RWPE2 (cell line): ENCODE measurements around the gene ADIPOR1.
"Not testable (repeated sequence)": the region's sequence is repeated elsewhere in the genome, so short reads cannot be mapped to it uniquely, and the experiment has no call there.

Source experiments
- ATAC-seq: fragments of 200-7000 bp; cut with Tn5 transposase; 3 replicates; pipeline ENCODE4 v1.9.1; 2021; ENCODE audit warnings: low read depth
- DNase-seq: peaks from one replicate; pipeline ENCODE4 v3.0.0-alpha.2; 2020; ENCODE audit warnings: low spot score
- H3K27ac ChIP-seq: fragments of 450-650 bp; 2 replicates; pipeline ENCODE4 v1.5.1; 2017; ENCODE audit warnings: mild to moderate bottlenecking; ENCODE audit not compliant: poor library complexity, severe bottlenecking
- H3K27me3 ChIP-seq: fragments of 250-450 bp; sonication (Bioruptor Pico); 2 replicates; pipeline ENCODE4 v1.5.1; 2021; ENCODE audit warnings: mild to moderate bottlenecking, moderate library complexity; ENCODE audit not compliant: insufficient read depth, poor library complexity, severe bottlenecking
- H3K36me3 ChIP-seq: fragments of 250-450 bp; sonication (Bioruptor Pico); 2 replicates; pipeline ENCODE4 v1.5.1; 2020; ENCODE audit warnings: low read depth, mild to moderate bottlenecking, moderate library complexity
- H3K4me1 ChIP-seq: fragments of 250-450 bp; sonication (Bioruptor Pico); 2 replicates; pipeline ENCODE4 v1.5.1; 2021; ENCODE audit warnings: mild to moderate bottlenecking, moderate library complexity; ENCODE audit not compliant: insufficient read depth, poor library complexity, severe bottlenecking
- H3K4me3 ChIP-seq: fragments of 250-450 bp; sonication (Bioruptor Pico); 2 replicates; pipeline ENCODE4 v1.5.1; 2021; ENCODE audit warnings: mild to moderate bottlenecking, moderate library complexity; ENCODE audit not compliant: severe bottlenecking
- H3K9me3 ChIP-seq: fragments of 250-450 bp; sonication (Bioruptor Pico); 2 replicates; pipeline ENCODE4 v1.5.1; 2021; ENCODE audit warnings: mild to moderate bottlenecking, moderate library complexity; ENCODE audit not compliant: severe bottlenecking
- TF ChIP-seq, protein P1 (sequence below): fragments of 450-650 bp; IDR thresholded peaks from one replicate; pipeline ENCODE4 v1.5.1; 2017; ENCODE audit warnings: mild to moderate bottlenecking, moderate library complexity; ENCODE audit not compliant: poor library complexity, severe bottlenecking

The ADIPOR1 gene

GRCh38 chr1:202942426-202942825 lies 15.7 kb downstream of the ADIPOR1 start:
- Histone ChIP-seq H3K27ac (no peak overlapping the region), H3K27me3 (no peaks in the 10 kb centered on the region), H3K36me3 (peaks cover 70% of the 10 kb centered on the region), H3K4me1 (no peaks in the 10 kb centered on the region), H3K9me3 (no peaks in the 10 kb centered on the region), H3K4me3 (no peak overlapping the region)
- DNase-seq (no peak), ATAC-seq (no peak)
- TF ChIP-seq, protein P1, sequence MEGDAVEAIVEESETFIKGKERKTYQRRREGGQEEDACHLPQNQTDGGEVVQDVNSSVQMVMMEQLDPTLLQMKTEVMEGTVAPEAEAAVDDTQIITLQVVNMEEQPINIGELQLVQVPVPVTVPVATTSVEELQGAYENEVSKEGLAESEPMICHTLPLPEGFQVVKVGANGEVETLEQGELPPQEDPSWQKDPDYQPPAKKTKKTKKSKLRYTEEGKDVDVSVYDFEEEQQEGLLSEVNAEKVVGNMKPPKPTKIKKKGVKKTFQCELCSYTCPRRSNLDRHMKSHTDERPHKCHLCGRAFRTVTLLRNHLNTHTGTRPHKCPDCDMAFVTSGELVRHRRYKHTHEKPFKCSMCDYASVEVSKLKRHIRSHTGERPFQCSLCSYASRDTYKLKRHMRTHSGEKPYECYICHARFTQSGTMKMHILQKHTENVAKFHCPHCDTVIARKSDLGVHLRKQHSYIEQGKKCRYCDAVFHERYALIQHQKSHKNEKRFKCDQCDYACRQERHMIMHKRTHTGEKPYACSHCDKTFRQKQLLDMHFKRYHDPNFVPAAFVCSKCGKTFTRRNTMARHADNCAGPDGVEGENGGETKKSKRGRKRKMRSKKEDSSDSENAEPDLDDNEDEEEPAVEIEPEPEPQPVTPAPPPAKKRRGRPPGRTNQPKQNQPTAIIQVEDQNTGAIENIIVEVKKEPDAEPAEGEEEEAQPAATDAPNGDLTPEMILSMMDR: no peak

GRCh38 chr1:202941372-202941771 lies 16.7 kb downstream of the ADIPOR1 start:
- TF ChIP-seq, protein P1: no peak
- H3K27me3 ChIP-seq: no peaks in the 10 kb centered on the region
- no peak overlapping the region for H3K27ac ChIP-seq
- H3K4me1 ChIP-seq: no peaks in the 10 kb centered on the region
- no peak for DNase-seq
- H3K9me3 ChIP-seq: no peaks in the 10 kb centered on the region
- no peak overlapping the region for H3K4me3 ChIP-seq
- no peak for ATAC-seq
- peaks cover 60% of the 10 kb centered on the region for H3K36me3 ChIP-seq

- TF ChIP-seq, protein P1: no peak
- Histone ChIP-seq H3K27ac (no peak overlapping the region), H3K9me3 (no peaks in the 10 kb centered on the region), H3K4me1 (no peaks in the 10 kb centered on the region), H3K36me3 (peaks cover 51% of the 10 kb centered on the region), H3K4me3 (no peak overlapping the region), H3K27me3 (no peaks in the 10 kb centered on the region)
- ATAC-seq (no peak), DNase-seq (no peak)
These were observed 17.6 kb downstream of the ADIPOR1 start for GRCh38 chr1:202940561-202940960.

DNA sequence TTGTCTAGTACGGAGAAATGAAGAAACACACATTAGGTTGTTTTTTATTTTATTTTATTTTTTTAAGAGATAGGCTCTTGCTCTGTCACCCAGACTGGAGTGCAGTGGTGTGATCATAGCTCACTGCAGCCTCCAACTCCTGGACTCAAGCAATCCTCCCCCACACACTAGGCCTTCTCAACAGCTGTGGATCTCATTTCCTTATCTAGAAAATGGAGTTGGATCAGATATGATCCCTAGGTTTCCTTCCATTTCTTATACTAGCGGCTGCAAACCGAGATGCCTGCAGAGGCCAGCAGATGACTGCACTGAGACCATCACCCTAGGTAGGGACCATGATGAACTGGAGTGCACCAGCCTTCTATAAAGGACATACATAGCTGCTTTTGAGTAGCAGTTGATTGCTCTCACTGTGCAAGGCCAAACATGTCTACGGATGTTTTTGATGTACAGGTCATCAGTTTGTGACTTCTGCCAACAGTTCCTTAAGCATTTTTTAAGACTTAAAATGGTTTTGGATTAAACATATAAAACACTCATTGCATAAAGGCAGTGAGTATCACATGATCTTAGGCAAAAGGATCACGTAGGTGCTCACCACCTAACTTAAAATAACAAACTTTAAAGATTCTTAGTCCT lies 19.7 kb downstream of the ADIPOR1 start:
- Histone ChIP-seq H3K4me3 (no peak overlapping the region), H3K9me3 (no peaks in the 10 kb centered on the region), H3K27ac (no peak overlapping the region), H3K4me1 (no peaks in the 10 kb centered on the region), H3K27me3 (no peaks in the 10 kb centered on the region), H3K36me3 (peaks cover 30% of the 10 kb centered on the region)
- DNase-seq (no peak), ATAC-seq (peak; percentile 35; the same call in 1 of the 3 replicates)
- TF ChIP-seq, protein P1: no peak

DNA sequence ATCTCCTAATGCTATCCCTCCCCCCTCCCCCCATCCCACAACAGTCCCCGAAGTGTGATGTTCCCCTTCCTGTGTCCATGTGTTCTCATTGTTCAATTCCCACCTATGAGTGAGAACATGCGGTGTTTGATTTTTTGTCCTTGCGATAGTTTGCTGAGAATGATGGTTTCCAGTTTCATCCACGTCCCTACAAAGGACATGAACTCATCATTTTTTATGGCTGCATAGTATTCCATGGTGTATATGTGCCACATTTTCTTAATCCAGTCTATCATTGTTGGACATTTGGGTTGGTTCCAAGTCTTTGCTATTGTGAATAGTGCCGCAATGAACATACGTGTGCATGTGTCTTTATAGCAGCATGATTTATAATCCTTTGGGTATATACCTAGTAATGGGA lies 21.7 kb downstream of the ADIPOR1 start:
- peaks cover 12% of the 10 kb centered on the region for H3K36me3 ChIP-seq
- not testable (repeated sequence) for H3K4me3 ChIP-seq, H3K9me3 ChIP-seq, H3K27me3 ChIP-seq, H3K4me1 ChIP-seq, ATAC-seq, DNase-seq, H3K27ac ChIP-seq
